Lower leg skin (tissue), 4 donors: ENCODE measurements around the gene HGS. TPM values are rescaled to one million over a fixed set of nuclear protein-coding genes. Genes with fewer than 3 reads are reported as not detected.

Source experiments
- DNase-seq, 2 donors: peaks; one replicate each; pipeline ENCODE4 v3.0.0-alpha.2; 2019; ENCODE audit warnings: low spot score in 2 of 2
- H3K4me3 ChIP-seq: fragments of 200-600 bp; sonication (generic); 2 replicates; pipeline ENCODE4 v1.5.1; 2017; ENCODE audit warnings: mild to moderate bottlenecking, low read depth; ENCODE audit not compliant: poor library complexity, severe bottlenecking
- POLR2A ChIP-seq, 2 donors: fragments of 450-650 bp; IDR thresholded peaks; one replicate each; pipeline ENCODE4 v1.6.1; 2016 to 2017; ENCODE audit warnings: antibody characterized with exemption in 2 of 2, mild to moderate bottlenecking in 1 of 2, moderate library complexity in 1 of 2
- WGBS, 2 donors: methylation state at CpG; one replicate each; pipeline ENCODE4 v1.1.5; 2018; 5-methylcytosine and 5-hydroxymethylcytosine counted together
- intact Hi-C: fragments of 100-400 bp; cut with DNase I; formaldehyde crosslinking; loops from one replicate; pipeline ENCODE4 v1.15.0; 2023; ENCODE audit warnings: low total_unique reads
- total RNA-seq, 4 donors: library from RNA; depleted of rRNA; stranded (reverse); fragments of >200 nt; gene quantifications; one replicate each; pipeline ENCODE4 v1.1.0, GENCODE V29; 2016
- TF ChIP-seq, protein P1 (sequence below), 3 donors: fragments of 450-650 bp; IDR thresholded peaks; one replicate each; pipeline ENCODE4 v1.5.1; 2016; ENCODE audit warnings: antibody characterized with exemption in 3 of 3, mild to moderate bottlenecking in 3 of 3, moderate library complexity in 2 of 3

The HGS gene
- total RNA-seq, 4 donors from 2014 or later = 87.0 to 160 (median 92.1) TPM

DNA sequence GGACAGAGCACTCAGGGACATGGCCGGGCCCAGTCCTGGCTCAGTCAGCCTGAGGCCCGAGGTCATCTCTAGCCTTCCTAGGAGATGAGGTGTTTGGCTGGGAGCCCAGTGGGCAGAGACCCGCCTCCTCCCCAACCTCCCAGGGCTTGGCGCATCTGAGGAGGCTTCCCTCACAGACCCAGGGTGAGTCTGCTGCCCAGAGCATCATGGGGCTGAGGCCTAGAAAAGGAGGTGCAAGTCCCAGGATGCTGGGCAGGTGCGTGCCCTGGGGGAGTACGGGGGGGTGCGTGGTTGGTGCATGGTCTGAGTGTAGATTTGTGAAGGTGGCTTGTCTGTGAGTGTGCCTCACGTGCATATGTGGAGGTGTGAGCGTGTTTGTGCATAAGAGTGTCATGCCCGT is 32.1 kb upstream of the HGS start:
- TF ChIP-seq POLR2A (IDR thresholded peaks at IDR 0.05) = no peak
- TF ChIP-seq, protein P1, sequence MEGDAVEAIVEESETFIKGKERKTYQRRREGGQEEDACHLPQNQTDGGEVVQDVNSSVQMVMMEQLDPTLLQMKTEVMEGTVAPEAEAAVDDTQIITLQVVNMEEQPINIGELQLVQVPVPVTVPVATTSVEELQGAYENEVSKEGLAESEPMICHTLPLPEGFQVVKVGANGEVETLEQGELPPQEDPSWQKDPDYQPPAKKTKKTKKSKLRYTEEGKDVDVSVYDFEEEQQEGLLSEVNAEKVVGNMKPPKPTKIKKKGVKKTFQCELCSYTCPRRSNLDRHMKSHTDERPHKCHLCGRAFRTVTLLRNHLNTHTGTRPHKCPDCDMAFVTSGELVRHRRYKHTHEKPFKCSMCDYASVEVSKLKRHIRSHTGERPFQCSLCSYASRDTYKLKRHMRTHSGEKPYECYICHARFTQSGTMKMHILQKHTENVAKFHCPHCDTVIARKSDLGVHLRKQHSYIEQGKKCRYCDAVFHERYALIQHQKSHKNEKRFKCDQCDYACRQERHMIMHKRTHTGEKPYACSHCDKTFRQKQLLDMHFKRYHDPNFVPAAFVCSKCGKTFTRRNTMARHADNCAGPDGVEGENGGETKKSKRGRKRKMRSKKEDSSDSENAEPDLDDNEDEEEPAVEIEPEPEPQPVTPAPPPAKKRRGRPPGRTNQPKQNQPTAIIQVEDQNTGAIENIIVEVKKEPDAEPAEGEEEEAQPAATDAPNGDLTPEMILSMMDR (IDR thresholded peaks at IDR 0.05) = no peak
- intact Hi-C loops = no loop called here
- 80 to 86% methylated on average over 7 to 10 of the region's 10 CpGs for WGBS, 2 donors
- DNase-seq = no peak
- H3K4me3 ChIP-seq = no peak overlapping the region

DNA sequence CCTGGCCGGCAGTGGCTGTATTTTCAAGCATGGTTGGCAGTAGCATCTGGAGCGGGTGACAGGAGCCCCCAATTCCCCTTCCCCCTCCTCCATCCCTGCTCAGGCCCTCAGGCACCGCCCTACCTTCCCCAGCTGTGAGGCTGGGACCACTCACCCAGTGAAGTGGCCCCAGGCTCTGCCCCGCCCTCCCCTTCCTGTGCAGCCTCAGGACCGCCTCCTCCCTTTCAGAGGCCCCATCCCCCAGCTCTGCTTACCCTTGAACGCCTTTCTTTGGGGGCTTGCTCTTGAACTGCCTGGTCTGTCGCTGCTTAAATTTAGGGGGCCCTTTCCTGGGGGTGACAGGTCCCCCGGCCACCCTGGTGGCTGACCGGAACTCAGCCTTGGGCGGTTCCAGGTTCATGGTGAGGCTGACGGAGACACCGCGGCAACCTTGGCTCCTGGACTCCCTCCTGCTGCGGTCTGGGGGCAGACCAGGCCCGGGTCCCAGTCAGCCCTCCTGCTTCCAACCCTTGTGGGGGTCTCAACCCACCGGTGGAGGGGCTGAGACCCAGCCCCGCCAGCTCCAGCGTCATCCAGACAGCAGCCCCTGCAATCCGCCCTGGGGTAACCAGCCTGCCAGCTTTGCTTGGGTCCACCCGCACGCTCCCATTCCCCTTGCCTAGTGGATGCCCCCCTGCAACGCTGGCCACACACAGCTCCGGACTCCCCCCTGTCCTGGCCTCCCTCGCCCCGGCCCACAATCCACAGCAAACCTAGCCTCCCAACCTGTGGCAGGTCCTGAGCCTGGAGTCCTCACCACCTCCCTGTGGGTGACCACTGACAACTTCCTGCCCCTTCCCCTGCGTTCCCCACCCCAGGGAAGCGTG is 30.7 kb upstream of the HGS start:
- no peak for DNase-seq
- no peak overlapping the region for H3K4me3 ChIP-seq
- intact Hi-C loops = no loop called here
- 40 to 65% methylated on average over 13 to 23 of the region's 27 CpGs for WGBS, 2 donors
- no peak for TF ChIP-seq POLR2A (IDR thresholded peaks at IDR 0.05)
- TF ChIP-seq, protein P1 (IDR thresholded peaks at IDR 0.05) = no peak

DNA sequence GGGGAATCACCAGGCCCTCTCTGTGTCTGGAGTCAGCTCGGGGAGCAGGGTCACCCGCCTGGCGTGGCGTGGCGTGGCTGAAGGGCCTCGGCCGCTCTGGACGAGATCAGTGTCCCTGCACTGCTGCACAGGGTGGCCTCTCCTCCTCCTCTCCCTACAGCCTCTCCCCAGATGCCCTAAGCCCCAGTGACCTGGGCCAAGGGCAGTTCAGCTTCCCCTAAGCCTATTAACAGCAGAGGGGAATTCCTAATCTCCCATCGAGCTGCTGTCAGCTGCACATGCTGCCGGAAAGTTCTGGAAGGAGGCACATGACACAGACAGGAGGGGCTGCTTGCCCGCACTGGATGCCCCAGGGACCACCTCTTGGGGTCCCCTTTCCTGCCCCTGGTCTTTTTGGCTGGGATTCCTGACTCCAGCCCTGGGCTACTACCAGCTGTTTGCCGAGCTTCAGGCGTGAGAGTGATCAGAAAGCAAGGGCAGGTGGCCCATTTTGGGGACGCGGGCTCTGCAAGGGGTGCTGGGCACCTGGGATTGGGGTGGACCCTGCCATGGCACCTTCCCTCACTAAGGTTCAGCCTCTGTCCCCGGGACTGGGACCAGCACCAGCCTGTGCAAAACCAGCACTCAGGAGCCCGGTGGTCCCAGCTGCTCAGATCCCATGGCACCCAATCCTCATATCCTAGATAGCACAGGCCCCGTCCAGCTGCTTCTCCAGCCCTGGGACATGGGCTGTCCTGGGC is 28.3 kb upstream of the HGS start:
- TF ChIP-seq, protein P1 (IDR thresholded peaks at IDR 0.05) = no peak
- no peak for TF ChIP-seq POLR2A (IDR thresholded peaks at IDR 0.05)
- WGBS, 2 donors = 77 to 81% methylated on average over 12 to 17 of the region's 18 CpGs
- DNase-seq = no peak
- intact Hi-C loops = no loop called here
- no peak overlapping the region for H3K4me3 ChIP-seq

DNA sequence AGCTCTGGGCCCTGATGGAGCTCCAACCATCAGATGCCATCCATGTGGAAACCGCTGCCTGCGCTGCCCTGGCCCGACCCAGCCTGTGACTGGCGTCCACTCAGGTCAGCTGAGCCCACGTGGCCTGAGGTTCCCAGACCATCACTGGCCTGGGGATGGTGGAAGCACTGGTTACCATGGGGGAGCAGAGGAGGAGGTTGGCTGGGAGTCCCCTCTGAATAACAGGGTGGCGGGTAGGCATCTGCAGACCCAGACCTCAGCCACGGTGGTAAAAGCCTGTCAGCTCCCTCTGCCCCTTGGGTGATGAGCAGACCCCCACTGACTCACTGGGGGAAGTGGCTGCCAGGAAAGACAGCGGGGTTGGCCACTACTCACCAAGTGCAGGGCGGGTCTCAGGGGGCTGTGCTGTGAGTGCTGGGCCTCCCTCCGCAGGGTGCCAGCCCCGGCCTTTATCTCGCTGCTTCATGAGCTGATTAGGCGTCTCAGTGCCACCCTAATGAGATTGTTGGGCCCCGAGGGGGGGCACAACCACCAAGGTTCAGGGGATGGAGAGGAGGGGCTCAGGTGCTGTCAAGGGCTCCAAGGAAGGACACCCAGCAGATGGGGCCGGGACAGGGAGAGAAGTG is 27.6 kb upstream of the HGS start, which contains the start of gene PDE6G:
TSS of gene PDE6G (minus strand) at position 425 of the 626 bp plus-strand sequence. CDS start 3,237 bp downstream, outside the sequence.
- intact Hi-C loops = no loop called here
- DNase-seq = no peak
- TF ChIP-seq POLR2A (IDR thresholded peaks at IDR 0.05) = no peak
- TF ChIP-seq, protein P1 (IDR thresholded peaks at IDR 0.05) = no peak
- 90 to 91% methylated on average over 14 to 15 of the region's 15 CpGs for WGBS, 2 donors
- no peak within 1 kb of the TSS for H3K4me3 ChIP-seq

DNA sequence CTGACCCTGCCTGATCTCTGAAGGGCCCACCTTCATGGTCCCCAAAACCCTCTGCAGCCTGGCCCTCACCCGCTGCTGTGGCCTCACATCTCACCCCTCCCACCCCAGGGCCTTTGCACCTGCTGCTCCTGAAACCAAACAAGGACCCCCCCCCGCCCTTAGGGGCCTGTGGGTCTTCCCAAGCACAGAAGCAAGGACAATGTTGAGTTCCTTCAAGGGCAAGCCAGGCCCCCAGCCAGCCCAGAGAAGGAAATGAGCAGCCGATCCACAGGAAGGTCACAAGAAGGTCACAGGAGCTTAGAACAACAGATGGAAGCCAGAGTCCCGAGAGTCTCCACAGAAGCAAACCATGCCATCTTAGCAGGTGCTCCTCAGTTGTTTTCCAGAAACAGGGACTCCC is 27.0 kb upstream of the HGS start:
- WGBS, 2 donors = 56 to 68% methylated on average over 4 of the region's 4 CpGs
- no peak overlapping the region for H3K4me3 ChIP-seq
- intact Hi-C loops = no loop called here
- TF ChIP-seq POLR2A (IDR thresholded peaks at IDR 0.05) = no peak
- TF ChIP-seq, protein P1 (IDR thresholded peaks at IDR 0.05) = no peak
- no peak for DNase-seq
